GM20000 (cell line): ENCODE data around the gene CEP95.
"Not testable (repeated sequence)": the region's sequence is repeated elsewhere in the genome, so short reads cannot be mapped to it uniquely, and the experiment has no call there.

Experiments used
- DNase-seq: peaks from one replicate; pipeline ENCODE4 v3.0.0; 2012; ENCODE audit warnings: low spot score
- TF ChIP-seq, protein P1 (sequence below): IDR thresholded peaks from 2 replicates; pipeline ENCODE4 v1.5.1; 2012; ENCODE audit warnings: mild to moderate bottlenecking, control low read depth; ENCODE audit errors: extremely low read depth, missing control alignments

CEP95 gene

DNA sequence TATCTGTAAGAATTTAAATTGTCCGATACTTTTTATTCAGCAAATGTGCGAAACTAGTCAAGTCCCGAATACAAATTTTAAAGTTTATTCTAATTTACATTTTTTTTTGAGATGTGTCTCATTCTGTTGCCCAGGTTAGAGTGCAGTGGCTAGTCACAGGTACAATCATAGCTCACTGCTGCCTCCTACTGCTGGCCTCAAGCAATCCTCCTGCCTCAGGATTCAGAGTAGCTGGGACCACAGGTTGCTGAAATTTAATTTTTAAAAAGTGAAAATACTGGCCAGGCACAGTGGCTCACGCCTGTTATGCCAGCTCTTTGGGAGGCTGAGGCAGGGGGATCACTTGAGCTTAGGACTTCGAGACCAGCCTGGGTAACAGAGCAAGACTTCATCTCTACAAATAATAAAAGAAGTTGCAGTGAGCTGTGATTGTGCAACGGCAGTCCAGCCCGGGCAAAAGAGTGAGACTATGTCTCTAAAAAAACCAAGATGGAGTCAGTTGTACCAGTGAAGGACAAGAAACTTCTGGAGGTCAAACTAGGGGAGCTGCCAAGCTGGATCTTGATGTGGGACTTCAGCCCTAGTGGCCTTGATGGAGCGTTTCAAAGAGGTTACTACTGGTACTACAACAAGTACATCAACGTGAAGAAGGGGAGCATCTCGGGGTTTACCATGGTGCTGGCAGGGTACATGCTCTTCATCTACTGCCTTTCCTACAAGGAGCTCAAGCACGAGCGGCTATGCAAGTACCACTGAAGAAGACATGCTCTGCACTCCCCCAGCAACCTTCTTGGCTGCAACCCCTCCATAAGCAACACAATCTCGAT is 15.5 kb upstream of the CEP95 start:
- DNase-seq: no peak
- TF ChIP-seq, protein P1, sequence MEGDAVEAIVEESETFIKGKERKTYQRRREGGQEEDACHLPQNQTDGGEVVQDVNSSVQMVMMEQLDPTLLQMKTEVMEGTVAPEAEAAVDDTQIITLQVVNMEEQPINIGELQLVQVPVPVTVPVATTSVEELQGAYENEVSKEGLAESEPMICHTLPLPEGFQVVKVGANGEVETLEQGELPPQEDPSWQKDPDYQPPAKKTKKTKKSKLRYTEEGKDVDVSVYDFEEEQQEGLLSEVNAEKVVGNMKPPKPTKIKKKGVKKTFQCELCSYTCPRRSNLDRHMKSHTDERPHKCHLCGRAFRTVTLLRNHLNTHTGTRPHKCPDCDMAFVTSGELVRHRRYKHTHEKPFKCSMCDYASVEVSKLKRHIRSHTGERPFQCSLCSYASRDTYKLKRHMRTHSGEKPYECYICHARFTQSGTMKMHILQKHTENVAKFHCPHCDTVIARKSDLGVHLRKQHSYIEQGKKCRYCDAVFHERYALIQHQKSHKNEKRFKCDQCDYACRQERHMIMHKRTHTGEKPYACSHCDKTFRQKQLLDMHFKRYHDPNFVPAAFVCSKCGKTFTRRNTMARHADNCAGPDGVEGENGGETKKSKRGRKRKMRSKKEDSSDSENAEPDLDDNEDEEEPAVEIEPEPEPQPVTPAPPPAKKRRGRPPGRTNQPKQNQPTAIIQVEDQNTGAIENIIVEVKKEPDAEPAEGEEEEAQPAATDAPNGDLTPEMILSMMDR: peak; percentile 48

DNA sequence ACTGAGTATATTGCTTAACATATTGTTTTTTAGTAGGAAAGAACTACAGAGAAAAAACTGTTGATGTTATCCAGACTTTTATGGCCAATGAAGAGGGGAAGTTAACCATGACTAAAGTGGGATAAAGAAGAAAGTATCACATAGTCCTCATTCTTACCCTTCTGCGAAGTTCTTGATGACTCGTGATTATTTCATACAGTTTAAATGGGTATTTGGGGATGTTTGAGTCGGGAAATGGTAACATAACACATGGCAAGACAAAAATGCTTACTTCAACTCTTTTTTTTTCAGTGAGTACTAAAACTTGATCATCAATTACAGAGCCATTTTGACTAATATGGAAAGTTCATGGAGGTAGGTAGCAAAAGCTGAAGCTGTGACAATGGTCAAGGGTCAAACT is 14.8 kb upstream of the CEP95 start:
- DNase-seq: no peak
- TF ChIP-seq, protein P1: no peak

DNA sequence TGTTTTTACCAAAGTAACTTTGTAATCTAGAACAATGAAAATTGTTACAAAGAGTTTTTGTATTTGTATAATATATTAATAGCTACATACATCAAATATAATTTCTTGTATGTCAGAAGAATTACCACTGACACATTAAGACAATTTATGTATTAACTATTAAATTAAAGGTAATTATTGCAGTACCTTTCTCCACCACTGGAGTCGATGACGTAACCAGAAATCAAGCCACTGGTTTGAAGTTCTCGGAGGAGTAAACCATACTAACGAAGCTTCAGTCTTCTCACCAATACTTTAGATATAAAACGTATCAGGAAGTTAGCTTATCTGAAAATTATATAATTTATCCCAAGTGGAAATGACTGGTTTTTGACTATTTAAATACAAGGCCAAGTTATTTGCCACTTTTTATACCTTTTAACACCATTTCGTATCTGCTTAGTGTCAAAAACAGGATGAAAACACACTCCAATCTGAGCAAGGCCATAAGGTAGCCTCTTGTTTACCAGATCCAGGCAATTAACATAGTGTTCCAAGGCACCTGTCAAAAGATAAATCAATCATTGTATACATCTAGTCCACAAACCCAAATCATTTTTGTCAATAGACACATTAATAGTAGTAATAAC is 14.2 kb upstream of the CEP95 start:
- TF ChIP-seq, protein P1: no peak
- no peak for DNase-seq

DNA sequence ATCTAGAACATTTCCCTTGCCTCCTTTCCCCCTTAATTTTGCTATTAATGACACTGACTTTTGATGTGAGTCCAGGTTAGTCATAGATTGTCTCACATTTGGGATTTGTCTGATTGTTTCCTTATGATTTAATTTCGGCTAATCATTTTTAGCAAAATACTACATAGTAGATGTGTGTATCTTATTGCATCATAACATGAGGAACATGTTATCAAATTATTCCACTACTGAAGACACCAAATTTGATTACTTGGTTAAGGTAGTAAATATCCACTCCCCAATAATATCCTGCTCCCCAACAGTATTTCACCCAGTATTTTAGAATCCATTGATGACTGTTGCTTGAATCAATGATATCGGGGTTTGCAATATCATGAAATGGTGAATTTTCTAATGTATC is 12.7 kb upstream of the CEP95 start:
- TF ChIP-seq, protein P1: no peak
- DNase-seq: no peak

DNA sequence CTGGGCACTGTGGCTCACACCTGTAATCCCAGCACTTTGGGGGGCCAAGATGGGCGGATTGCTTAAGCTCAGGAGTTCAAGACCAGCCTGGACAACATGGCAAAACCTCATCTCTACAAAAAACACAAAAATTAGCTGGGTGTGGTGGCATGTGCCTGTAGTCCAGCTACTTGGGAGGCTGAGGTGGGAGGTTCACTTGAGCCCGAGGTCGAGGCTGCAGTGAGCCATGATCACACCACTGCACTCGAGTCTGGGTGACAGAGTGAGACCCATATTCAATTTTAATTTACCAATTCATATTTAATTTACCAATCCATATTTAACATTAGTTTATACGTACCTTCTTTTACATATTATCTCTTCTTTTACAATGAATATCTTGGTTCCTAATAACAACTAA is 11.5 kb upstream of the CEP95 start:
- DNase-seq: not testable (repeated sequence)

DNA sequence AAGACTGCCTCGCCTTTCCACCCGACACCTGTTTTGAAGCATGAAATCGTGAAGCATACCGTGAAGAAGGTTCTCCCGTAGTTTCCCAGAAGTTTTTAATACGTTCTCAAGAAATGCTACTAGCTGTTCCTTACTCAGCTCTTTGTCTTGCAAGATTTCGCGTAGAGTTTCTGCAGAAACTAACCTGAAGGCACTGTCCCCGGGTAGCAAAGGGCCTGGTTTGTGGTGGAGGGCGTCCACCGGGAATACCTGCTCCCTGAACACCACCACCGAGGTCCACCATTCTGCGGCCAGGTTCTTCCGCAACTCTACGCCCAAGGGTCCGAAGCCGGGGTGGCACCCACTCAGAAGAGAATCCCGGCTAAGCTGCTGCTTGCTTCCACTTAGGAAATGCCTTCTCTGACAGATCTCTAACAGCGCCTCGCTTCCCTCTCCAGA is 10.4 kb upstream of the CEP95 start:
- DNase-seq: no peak
- TF ChIP-seq, protein P1: no peak

DNA sequence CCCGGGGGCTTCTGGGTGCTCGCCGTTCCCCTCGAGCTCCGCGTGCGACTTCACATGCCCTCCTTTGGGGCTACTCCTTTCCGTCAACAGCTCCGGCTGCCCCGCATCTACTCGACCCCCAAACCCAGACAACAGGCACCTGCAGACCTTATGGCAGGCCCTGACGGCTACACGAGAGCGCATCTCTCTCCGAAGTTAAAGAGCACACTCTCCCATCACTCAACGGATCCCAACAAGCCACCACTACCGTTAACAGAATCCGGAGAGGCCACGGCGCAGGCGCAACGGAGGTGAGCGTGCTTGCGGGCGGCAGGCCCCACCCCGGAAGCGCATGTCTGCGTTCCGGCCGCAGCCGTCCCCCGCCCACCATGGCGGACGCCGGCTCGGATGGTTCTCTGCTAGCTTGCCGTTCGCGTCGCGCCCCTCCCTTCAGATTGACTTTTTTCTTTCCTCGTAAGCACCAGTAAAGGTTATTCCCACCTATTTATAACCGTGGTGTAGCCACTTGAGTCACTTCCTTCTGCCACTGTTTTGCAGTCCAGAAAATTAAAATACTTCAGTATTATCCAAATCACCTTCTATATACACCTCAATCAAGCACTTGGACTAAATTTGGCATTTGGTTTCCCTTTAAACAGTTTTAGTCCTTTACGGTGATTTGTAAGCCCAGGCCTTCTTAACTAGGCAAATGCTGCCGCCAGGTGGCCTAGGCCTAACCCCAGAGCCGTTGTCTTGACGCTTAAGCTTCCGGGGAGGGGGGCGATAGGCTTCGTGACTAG is 9.8 kb upstream of the CEP95 start, which contains the start of gene POLG2:
Gene POLG2, minus strand, starts transcription at position 269 of the 779 bp plus-strand sequence. Its CDS starts 86 bp downstream, at position 183.
- peak; percentile 90 for DNase-seq
- TF ChIP-seq, protein P1: peak; percentile 39
